ENCODE results near the gene VPS26A.

Gene VPS26A

DNA sequence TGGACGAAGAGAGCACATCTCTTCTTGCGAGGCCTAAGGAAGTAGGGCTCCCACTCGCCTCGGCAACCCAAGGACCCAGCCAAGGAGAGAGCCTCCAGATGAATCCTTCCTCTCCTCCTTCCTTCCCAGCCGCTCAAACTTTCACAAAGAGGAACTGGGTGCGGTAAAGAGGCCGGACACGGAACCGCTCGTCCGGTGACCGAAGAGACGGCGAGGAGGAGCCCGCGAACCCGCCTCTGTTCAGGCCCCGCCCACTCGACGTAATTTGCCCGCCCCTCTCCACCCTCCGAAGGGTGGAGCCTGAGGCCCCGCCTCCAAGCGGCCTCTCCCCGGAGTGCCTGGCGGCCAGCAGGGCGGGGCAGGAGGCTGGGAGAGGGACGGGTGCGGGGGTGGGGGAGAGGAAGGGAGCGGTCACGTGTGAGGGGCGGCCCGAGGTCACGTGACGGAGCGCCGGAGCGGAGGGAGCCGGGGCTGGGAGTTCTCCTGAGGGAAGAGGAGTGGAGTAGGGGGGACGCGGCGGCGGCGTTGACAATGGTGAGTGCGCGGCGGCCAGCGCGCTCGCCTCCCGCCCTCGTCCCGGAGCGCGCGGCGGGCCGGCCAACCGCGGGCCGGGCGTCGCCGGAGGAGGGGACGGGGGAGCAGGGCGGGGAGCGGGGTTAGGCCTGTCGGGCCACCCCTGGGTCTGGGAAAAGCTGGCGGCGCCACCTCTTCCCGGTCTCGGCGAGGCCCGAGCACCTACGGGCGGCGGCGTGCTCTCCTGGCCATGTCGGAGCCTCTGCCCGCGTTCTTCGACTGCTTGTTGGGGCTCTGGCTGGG lies at the start of gene VPS26A:
Gene VPS26A, plus strand, starts transcription at position 432 of the 816 bp plus-strand sequence. Its CDS starts 100 bp downstream, at position 532.
- H3K4me3 ChIP-seq (replicated peaks in 1 of 2; ENCODE audit: low read depth in 2 of 2, low read length in 2 of 2) = peak within 1 kb of the TSS; percentile 90
- TF ChIP-seq, protein P1, sequence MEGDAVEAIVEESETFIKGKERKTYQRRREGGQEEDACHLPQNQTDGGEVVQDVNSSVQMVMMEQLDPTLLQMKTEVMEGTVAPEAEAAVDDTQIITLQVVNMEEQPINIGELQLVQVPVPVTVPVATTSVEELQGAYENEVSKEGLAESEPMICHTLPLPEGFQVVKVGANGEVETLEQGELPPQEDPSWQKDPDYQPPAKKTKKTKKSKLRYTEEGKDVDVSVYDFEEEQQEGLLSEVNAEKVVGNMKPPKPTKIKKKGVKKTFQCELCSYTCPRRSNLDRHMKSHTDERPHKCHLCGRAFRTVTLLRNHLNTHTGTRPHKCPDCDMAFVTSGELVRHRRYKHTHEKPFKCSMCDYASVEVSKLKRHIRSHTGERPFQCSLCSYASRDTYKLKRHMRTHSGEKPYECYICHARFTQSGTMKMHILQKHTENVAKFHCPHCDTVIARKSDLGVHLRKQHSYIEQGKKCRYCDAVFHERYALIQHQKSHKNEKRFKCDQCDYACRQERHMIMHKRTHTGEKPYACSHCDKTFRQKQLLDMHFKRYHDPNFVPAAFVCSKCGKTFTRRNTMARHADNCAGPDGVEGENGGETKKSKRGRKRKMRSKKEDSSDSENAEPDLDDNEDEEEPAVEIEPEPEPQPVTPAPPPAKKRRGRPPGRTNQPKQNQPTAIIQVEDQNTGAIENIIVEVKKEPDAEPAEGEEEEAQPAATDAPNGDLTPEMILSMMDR (IDR thresholded peaks at IDR 0.05; ENCODE audit: low read depth, low read length) = no peak
- DNase-seq (ENCODE audit: low read depth in 2 of 2) = peak; percentile 98 to 99

DNA sequence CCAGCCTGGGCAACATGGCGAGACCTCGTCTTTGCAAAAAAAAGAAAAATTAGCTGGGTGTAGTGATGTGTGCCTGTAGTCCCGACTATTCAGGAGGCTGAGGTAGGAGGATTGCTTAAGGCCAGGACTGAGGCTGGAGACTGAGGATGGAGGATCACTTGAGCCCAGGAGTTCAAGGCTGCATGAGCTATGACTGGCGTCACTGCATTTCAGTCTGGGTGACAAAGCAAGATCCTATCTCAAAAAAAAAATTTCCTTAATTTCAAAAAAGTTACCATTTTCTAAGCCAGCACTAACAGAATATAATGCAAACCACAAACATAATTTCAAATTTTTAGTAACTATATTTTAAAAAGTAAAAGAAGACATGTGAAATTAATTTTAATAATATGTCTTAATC lies 49.4 kb upstream of the VPS26A start:
- TF ChIP-seq, protein P1 (IDR thresholded peaks at IDR 0.05; ENCODE audit: low read depth, low read length) = no peak
- H3K4me3 ChIP-seq (replicated peaks in 1 of 2; ENCODE audit: low read depth in 2 of 2, low read length in 2 of 2) = no peak overlapping the region
- DNase-seq (ENCODE audit: low read depth in 2 of 2) = no peak

DNA sequence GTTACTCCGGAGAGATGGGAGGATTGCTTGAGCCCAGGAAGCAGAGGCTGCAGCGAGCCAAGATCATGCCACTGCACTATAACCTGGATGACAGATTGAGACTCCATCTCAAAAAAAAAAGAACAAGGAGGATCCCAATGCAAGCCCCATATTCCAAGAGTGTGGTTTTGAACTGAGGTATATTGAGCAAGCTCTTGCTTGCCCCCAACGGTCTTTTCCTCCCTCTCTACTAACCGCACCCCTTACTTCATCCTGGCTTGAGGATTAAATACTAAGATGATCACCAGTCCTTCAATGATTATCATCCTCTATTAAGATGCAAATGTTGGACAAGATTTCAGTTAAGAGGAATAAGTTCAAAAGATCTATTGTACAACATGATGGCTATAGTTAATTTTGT lies 48.5 kb upstream of the VPS26A start:
- DNase-seq (ENCODE audit: low read depth in 2 of 2) = no peak
- no peak overlapping the region for H3K4me3 ChIP-seq (replicated peaks in 1 of 2; ENCODE audit: low read depth in 2 of 2, low read length in 2 of 2)
- TF ChIP-seq, protein P1 (IDR thresholded peaks at IDR 0.05; ENCODE audit: low read depth, low read length) = no peak

DNA sequence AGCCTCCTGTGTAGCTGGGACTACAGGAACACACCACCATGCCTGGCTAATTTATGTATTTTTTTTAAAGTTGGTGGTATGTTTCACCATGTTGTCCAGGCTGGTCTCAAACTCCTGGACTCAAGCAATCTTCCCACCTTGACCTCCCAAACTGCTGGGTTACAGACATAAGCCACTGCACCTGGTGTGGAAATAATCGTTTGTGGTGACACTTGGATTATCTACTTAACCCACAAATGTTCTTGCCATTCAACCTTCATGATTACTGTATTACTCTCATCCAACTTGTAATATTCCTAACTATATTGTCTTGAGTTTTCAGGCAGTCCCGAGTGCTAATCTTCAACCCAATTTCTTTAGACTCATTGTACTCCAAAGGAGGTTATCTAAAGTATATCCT lies 45.7 kb upstream of the VPS26A start:
- TF ChIP-seq, protein P1 (IDR thresholded peaks at IDR 0.05; ENCODE audit: low read depth, low read length) = no peak
- no peak for DNase-seq (ENCODE audit: low read depth in 2 of 2)
- H3K4me3 ChIP-seq (replicated peaks in 1 of 2; ENCODE audit: low read depth in 2 of 2, low read length in 2 of 2) = no peak overlapping the region

DNA sequence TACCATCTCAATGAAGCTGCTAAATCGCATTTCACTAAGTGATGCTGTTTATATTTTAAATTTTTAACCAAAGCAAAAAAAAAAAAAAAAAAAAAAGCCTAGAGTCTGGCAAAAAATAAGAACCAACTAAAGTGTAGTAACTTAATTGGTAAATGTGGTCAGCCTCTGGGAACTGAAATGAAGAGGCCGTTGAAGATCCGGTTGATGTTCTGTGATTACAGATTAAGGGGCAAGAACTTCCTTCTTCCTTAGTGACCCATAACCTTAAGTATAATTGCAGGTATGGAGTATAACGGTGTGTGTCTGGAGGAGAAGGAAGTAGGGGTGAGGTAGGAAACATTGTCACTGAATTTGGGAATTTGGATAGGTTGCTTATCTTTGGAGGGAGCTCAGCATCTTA lies 43.8 kb upstream of the VPS26A start:
- H3K4me3 ChIP-seq (replicated peaks in 1 of 2; ENCODE audit: low read depth in 2 of 2, low read length in 2 of 2) = no peak overlapping the region
- no peak for DNase-seq (ENCODE audit: low read depth in 2 of 2)
- TF ChIP-seq, protein P1 (IDR thresholded peaks at IDR 0.05; ENCODE audit: low read depth, low read length) = no peak

DNA sequence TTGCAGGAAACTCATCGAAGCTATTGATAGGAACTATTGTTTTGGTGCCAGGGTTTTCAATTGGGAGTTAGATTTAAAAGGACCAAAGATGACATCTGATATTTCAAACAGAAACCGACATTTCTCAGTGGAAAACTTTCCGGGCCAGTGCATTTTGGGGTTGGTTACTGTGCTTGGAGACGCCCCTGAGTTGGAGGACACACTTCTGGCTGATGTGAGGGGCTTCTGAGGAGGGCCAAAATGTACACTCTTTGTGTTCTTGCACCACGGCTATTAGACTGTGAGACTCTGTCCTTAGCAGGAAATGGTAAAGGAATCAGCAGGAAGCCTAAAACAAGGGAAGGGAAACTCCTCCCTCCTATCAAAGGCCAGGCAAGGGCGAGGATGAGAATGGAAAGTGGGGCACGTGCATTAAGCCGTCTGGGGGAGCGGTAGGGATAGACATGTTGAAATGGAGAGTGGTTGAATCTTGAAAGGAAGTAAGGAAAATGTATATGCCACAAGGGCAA lies 37.9 kb upstream of the VPS26A start:
- H3K4me3 ChIP-seq (replicated peaks in 1 of 2; ENCODE audit: low read depth in 2 of 2, low read length in 2 of 2) = no peak overlapping the region
- peak; percentile 62 to 67 for DNase-seq (ENCODE audit: low read depth in 2 of 2)
- TF ChIP-seq, protein P1 (IDR thresholded peaks at IDR 0.05; ENCODE audit: low read depth, low read length) = no peak

Data from cardiac fibroblast (primary cell).